NCI-H1105 treated with DMSO at 0.1 percent for 48 hours (cell line): ENCODE measurements around the gene CCR7.

Source experiments
- DNase-seq: peaks from one replicate; lab custom pipeline; 2025; lab: John Stamatoyannopoulos, UW

CCR7 gene

GRCh38 chr17:40561294-40561870, 3.9 kb downstream of the CCR7 start:
- no peak for DNase-seq

- DNase-seq = no peak
Measured at GRCh38 chr17:40560592-40561293, 4.5 kb downstream of the CCR7 start.

- DNase-seq = peak; percentile 78
Measured at GRCh38 chr17:40559954-40560591, 5.2 kb downstream of the CCR7 start.

GRCh38 chr17:40559564-40559916, 5.7 kb downstream of the CCR7 start:
- DNase-seq = no peak

GRCh38 chr17:40558890-40559563, 6.2 kb downstream of the CCR7 start:
- no peak for DNase-seq

GRCh38 chr17:40558300-40558889, 6.9 kb downstream of the CCR7 start:
- no peak for DNase-seq

GRCh38 chr17:40557531-40558299, 7.6 kb downstream of the CCR7 start:
- DNase-seq = no peak

- no peak for DNase-seq
Measured at GRCh38 chr17:40556884-40557414, 8.3 kb downstream of the CCR7 start.

GRCh38 chr17:40556198-40556661, 9.0 kb downstream of the CCR7 start:
- no peak for DNase-seq

- DNase-seq = no peak
Measured at GRCh38 chr17:40555296-40556190, 9.7 kb downstream of the CCR7 start.

- no peak for DNase-seq
Measured at GRCh38 chr17:40554646-40555295, 10.5 kb downstream of the CCR7 start.

- DNase-seq = no peak
Measured at GRCh38 chr17:40553694-40554534, 11.4 kb downstream of the CCR7 start.

GRCh38 chr17:40552806-40553693, 12.2 kb downstream of the CCR7 start:
- DNase-seq = no peak

GRCh38 chr17:40551879-40552768, 13.1 kb downstream of the CCR7 start:
- no peak for DNase-seq

GRCh38 chr17:40551091-40551878, 14.0 kb downstream of the CCR7 start:
- no peak for DNase-seq

- DNase-seq = no peak
Measured at GRCh38 chr17:40550608-40551007, 14.7 kb downstream of the CCR7 start.
